ENCODE results near the gene LIPC.

Gene LIPC

DNA sequence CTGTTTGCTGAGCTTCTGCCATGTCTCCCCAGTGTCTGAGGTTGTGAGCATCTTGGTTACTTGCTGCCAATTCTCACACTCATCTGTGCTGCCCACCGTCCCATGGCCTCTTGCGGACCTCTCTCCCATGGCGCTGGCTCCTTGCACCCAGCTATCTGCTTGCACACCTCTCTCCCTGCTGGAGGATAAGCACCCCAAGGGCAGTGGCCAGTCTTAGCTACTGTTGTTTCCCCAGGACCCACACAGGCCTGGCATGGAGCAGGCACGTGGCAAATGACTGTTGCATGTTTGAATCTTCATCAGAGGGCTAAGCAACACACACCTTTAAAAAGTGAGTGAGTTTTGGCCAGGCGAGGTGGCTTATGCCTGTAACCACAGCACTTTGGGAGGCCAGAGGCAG is 14.7 kb downstream of the LIPC start:
- peak; percentile 17 for FAIRE-seq
- TF ChIP-seq POLR2AphosphoS5 (IDR thresholded peaks at IDR 0.05; ENCODE audit: low read depth, low read length), result no peak
- TF ChIP-seq TAF1 (IDR thresholded peaks at IDR 0.05; ENCODE audit: borderline replicate concordance, low read depth, low read length), result no peak
- TF ChIP-seq POLR2A (IDR thresholded peaks at IDR 0.05; ENCODE audit: low read depth, low read length), result no peak
- no peak for DNase-seq (ENCODE audit: insufficient read length)

DNA sequence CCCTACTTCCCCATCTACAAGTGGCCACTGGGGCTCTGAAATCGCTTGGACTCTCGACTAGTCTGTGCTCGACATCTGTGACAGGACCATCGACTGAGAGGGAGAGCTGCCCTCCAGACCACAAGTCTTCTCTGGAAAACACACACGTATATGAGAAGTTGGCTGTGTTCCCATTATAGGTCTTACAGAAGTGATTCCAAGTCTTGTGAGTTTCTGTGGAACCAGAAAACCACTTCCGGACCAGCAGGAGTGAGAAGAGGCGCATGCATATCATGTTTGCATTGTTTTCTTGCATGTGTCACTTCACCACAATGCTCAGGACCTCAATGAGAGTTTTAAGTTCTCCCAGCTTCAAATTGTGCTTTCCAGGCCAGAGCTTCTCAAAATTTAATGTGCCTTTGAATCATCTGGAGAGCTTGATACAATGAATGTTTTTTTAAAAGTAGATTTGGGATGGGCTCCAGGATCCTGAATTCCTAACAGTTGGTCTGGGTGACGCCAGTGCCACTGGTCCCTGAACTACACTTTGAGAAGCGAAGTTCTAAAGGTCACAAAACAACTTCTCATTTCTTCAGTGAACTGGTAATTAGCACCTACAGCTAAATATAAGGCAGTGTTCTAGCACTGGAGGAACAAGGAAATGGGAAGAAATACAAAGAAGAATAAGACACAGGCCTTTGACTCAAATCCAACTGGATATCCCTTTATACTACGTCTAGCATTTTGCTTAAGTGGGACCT is 15.7 kb downstream of the LIPC start:
- DNase-seq (ENCODE audit: insufficient read length), result no peak
- no peak for FAIRE-seq
- TF ChIP-seq POLR2A (IDR thresholded peaks at IDR 0.05; ENCODE audit: low read depth, low read length), result no peak
- no peak for TF ChIP-seq TAF1 (IDR thresholded peaks at IDR 0.05; ENCODE audit: borderline replicate concordance, low read depth, low read length)
- no peak for TF ChIP-seq POLR2AphosphoS5 (IDR thresholded peaks at IDR 0.05; ENCODE audit: low read depth, low read length)

DNA sequence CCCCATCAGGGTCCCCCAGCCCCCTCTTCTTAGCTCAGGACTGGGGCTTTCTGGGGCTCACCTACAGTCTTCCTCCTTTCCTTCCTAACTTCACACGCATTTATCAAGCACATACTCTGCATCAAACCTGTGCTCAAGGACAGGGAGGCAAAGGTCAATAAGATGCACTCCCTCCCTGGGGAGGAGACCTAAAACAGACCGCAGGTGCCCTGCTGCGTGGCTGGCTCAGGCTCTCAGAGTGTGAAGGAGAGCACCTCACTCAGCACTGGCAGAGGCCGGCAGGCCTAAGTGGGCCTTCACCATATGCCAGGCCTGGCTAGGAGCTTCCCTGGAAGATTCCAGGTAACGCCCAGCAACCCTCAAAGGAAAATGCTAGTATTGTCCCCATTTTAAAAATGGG is 16.5 kb downstream of the LIPC start:
- no peak for DNase-seq (ENCODE audit: insufficient read length)
- FAIRE-seq, result no peak
- TF ChIP-seq POLR2AphosphoS5 (IDR thresholded peaks at IDR 0.05; ENCODE audit: low read depth, low read length) (no peak), POLR2A (IDR thresholded peaks at IDR 0.05; ENCODE audit: low read depth, low read length) (no peak), TAF1 (IDR thresholded peaks at IDR 0.05; ENCODE audit: borderline replicate concordance, low read depth, low read length) (no peak)

DNA sequence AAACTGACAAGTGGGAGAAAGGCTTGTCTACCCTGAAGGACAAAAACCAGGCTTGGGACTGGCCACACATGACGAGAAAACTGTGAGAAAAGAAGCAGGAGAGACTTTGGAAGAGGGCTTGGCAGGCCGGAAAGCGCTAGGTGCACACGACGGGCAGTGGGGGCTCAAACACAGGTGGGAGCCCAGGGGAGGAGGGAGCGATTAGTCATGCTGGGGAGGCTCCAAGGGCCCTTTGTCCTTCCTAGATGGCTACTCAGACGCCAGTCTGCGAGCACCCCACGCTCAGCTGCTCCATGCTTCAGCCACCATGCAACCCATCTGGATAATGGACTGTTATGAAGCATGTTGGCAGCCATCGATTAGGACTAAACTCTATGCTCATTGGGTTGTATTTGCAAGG is 17.1 kb downstream of the LIPC start:
- FAIRE-seq (no peak), DNase-seq (ENCODE audit: insufficient read length) (no peak)
- TF ChIP-seq TAF1 (IDR thresholded peaks at IDR 0.05; ENCODE audit: borderline replicate concordance, low read depth, low read length), result no peak
- TF ChIP-seq POLR2AphosphoS5 (IDR thresholded peaks at IDR 0.05; ENCODE audit: low read depth, low read length), result no peak
- no peak for TF ChIP-seq POLR2A (IDR thresholded peaks at IDR 0.05; ENCODE audit: low read depth, low read length)

DNA sequence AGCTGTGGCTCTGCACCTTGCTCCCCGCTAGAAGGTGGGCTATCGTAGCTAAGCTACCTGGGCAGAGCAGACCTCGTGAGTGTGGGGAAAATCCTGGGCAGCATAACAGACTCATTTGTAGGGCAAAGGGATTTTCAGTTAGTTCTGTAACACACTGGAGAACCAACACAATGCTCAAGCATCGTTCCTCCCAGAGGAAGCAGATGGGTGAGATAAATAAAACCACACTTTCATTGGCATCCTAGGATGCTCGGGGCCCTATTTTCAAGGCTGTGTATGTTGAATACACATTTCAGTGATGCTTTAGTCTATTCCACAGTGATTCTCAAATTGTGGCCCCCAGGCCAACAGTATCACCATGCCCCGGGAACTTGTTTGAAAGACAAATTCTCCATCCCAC is 20.0 kb downstream of the LIPC start:
- FAIRE-seq, result no peak
- TF ChIP-seq POLR2AphosphoS5 (IDR thresholded peaks at IDR 0.05; ENCODE audit: low read depth, low read length), result no peak
- TF ChIP-seq TAF1 (IDR thresholded peaks at IDR 0.05; ENCODE audit: borderline replicate concordance, low read depth, low read length), result no peak
- no peak for TF ChIP-seq POLR2A (IDR thresholded peaks at IDR 0.05; ENCODE audit: low read depth, low read length)
- DNase-seq (ENCODE audit: insufficient read length), result no peak

DNA sequence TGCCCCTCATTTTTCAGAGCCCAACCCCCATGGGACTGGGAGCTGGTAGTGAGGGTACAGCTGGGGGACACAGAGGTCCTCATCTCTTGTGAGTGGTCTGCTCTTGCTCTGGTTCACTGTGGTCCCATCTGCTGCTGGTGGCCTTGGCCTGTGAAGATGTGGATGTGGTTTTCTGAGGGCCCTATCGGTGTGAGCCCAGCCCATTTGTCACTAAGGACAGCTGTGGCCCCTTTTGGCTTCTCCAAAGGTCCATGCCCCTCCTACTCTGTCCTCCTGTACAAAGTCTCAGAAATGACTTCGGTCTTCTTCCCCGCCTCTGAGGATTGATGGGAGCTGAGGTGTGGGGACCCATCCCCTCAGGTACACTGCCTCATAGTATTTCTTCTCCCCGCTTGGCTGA is 21.0 kb downstream of the LIPC start:
- no peak for FAIRE-seq
- TF ChIP-seq POLR2AphosphoS5 (IDR thresholded peaks at IDR 0.05; ENCODE audit: low read depth, low read length) (no peak), POLR2A (IDR thresholded peaks at IDR 0.05; ENCODE audit: low read depth, low read length) (no peak), TAF1 (IDR thresholded peaks at IDR 0.05; ENCODE audit: borderline replicate concordance, low read depth, low read length) (no peak)

DNA sequence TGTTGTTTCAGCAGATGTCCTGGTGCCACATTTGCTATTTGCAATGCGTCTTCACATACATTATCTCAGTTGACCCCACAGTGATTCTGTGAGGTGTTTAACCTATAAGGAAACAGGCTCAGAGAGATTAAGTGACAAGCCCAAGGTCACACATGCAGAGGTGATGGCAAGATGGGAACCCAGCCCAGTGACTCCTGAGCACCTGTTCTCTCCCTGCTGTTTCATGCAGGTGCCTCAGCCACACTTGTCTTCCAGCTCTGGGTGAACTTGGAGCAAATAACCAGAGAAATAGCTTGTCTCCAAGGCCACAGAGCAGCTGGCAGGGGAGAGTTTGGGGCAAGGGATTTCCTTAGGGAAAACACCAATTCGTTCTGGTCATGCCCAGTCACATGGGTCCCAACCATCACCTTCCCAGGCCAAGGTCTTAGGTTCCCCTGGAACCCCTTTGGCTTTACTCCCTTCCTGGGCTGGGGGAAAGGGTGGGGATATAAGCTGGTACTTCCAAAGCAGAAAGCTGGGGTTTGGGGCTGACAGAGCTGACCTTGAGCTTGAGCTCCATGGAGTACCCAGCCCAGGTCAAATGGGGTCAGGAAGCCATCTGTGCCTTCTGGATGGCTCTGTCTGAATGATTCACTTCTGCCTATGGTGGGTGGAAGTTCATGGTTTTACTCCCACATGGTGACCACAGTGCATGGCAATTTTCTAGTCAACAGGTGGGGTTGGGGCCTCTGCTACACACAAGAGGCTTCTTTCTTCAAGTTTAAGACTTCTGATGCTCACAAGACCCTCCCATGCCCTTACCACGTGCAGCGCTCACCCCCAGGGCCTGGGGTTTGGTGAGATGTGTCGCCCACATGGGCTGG is 22.4 kb downstream of the LIPC start:
- FAIRE-seq (peak; percentile 93), DNase-seq (ENCODE audit: insufficient read length) (no peak)
- TF ChIP-seq TAF1 (IDR thresholded peaks at IDR 0.05; ENCODE audit: borderline replicate concordance, low read depth, low read length) (no peak), POLR2A (IDR thresholded peaks at IDR 0.05; ENCODE audit: low read depth, low read length) (no peak), POLR2AphosphoS5 (IDR thresholded peaks at IDR 0.05; ENCODE audit: low read depth, low read length) (peak; percentile 44; the same call in 1 of the 2 replicates)

More for the DNA sequence above, 21.0 kb downstream of the LIPC start:
- no peak for DNase-seq (ENCODE audit: insufficient read length)

- FAIRE-seq (peak; percentile 27), DNase-seq (ENCODE audit: insufficient read length) (no peak)
- no peak for TF ChIP-seq POLR2AphosphoS5 (IDR thresholded peaks at IDR 0.05; ENCODE audit: low read depth, low read length)
- TF ChIP-seq TAF1 (IDR thresholded peaks at IDR 0.05; ENCODE audit: borderline replicate concordance, low read depth, low read length), result no peak
- no peak for TF ChIP-seq POLR2A (IDR thresholded peaks at IDR 0.05; ENCODE audit: low read depth, low read length)
Observed at GRCh38 chr15:58454950-58455401, 23.2 kb downstream of the LIPC start.

DNA sequence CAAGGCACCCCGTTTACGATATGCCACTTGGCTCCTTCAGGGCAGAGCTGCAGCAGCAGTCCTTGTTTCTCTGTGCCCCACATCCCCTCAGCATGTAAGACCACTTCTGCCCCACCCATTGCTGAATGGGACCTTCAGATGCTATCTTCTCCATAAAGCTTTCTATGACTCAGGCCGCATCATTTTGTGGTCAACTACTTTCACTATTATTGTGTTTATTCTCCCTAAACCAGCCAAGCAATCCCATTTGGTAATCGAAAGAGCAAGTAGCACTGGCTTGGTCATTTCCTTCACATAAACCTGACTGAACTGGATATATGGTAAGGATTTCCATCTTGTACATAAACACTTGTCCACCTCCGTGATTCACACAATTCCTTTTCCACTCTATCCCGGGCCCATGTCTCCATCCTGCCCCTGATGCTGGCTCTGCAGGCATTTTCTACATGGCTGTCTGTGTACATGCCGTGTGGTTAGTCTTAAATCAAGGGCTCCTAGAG is 25.7 kb downstream of the LIPC start:
- FAIRE-seq, result peak; percentile 97
- DNase-seq (ENCODE audit: insufficient read length), result no peak

DNA sequence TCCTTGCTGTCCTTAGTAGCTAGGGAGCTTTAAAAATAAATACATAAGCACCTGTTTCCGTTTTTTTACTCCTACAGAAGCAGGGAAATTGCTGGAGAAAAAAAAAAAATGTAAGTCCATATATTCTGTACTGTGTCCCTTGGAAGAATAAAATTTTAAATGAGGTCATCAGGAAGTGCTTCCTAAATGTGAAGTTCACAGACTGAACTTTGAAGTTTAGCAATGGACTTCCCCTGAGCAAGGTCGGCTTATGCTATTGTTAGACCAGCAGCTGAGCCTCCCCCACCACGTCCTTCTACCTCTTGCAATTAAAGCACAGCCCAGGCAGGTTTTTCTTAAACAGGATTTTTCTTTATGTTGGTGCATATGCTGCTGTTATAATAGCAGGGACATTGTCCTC is 26.3 kb downstream of the LIPC start:
- DNase-seq (ENCODE audit: insufficient read length) (no peak), FAIRE-seq (peak; percentile 74)
- no peak for TF ChIP-seq POLR2AphosphoS5 (IDR thresholded peaks at IDR 0.05; ENCODE audit: low read depth, low read length)
- no peak for TF ChIP-seq TAF1 (IDR thresholded peaks at IDR 0.05; ENCODE audit: borderline replicate concordance, low read depth, low read length)
- no peak for TF ChIP-seq POLR2A (IDR thresholded peaks at IDR 0.05; ENCODE audit: low read depth, low read length)

More for the DNA sequence above, 25.7 kb downstream of the LIPC start:
- TF ChIP-seq TAF1 (IDR thresholded peaks at IDR 0.05; ENCODE audit: borderline replicate concordance, low read depth, low read length), result no peak
- no peak for TF ChIP-seq POLR2AphosphoS5 (IDR thresholded peaks at IDR 0.05; ENCODE audit: low read depth, low read length)
- no peak for TF ChIP-seq POLR2A (IDR thresholded peaks at IDR 0.05; ENCODE audit: low read depth, low read length)

DNA sequence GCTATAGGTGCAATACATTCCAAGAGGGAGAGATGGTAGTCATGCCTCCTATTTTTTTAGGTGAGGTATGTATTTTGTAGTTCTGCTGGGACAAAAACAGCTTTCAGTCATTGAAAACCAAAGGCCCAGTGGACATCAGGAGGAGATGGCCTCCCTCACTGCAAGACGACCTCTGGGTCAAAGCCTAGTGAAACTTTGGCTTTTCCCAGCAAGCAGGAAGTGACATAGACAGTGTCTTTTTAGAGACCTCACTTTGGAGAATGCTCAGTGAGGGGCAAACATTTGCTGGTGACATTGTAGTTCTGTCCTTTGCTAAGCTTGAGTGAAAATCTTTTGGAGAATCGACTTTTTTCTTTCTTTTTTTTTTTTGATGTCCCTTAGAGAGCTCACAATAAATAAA is 27.3 kb downstream of the LIPC start:
- TF ChIP-seq TAF1 (IDR thresholded peaks at IDR 0.05; ENCODE audit: borderline replicate concordance, low read depth, low read length) (no peak), POLR2A (IDR thresholded peaks at IDR 0.05; ENCODE audit: low read depth, low read length) (no peak), POLR2AphosphoS5 (IDR thresholded peaks at IDR 0.05; ENCODE audit: low read depth, low read length) (no peak)
- FAIRE-seq (peak; percentile 71), DNase-seq (ENCODE audit: insufficient read length) (no peak)

Measured in GM12892 (cell line).